Activated B cell treated with CpG ODN at 0.5 μM for 24 hours (primary cell): Measurements from ENCODE around the gene ACSM4. TPM values are rescaled to one million over a fixed set of nuclear protein-coding genes. Genes with fewer than 3 reads are reported as not detected.

Experiments
- ATAC-seq: fragments of 200-7000 bp; cut with Tn5 transposase; one replicate; pipeline ENCODE4 v1.10.0; 2021; ENCODE audit warnings: low read depth, mild to moderate bottlenecking, moderate library complexity
- CTCF ChIA-PET: fragments of 350-600 bp; sonication (Branson Sonifier 250); formaldehyde crosslinking; loops from one replicate; lab custom pipeline; 2021; ENCODE audit warnings: antibody characterized with exemption; lab: Charles Lee
- POLR2A ChIA-PET: fragments of 350-600 bp; sonication (Branson Sonifier 250); formaldehyde crosslinking; loops from one replicate; lab custom pipeline; 2021; ENCODE audit warnings: antibody characterized with exemption; lab: Charles Lee
- DNase-seq: peaks from one replicate; pipeline ENCODE4 v3.0.0; 2022
- H3K27ac Mint-ChIP-seq: one replicate; pipeline ENCODE4 v1.8.0; 2020; ENCODE audit warnings: mixed read lengths
- H3K27me3 Mint-ChIP-seq: one replicate; pipeline ENCODE4 v1.8.0; 2021; ENCODE audit warnings: mixed read lengths
- H3K36me3 Mint-ChIP-seq: one replicate; pipeline ENCODE4 v1.8.0; 2021; ENCODE audit warnings: low read depth, mixed read lengths
- H3K4me1 Mint-ChIP-seq: one replicate; pipeline ENCODE4 v1.8.0; 2021; ENCODE audit warnings: mixed read lengths
- H3K4me3 Mint-ChIP-seq: one replicate; pipeline ENCODE4 v1.8.0; 2020; ENCODE audit warnings: mild to moderate bottlenecking, mixed read lengths
- H3K9me3 Mint-ChIP-seq: one replicate; pipeline ENCODE4 v1.8.0; 2020; ENCODE audit warnings: mixed read lengths
- CTCF ChIP-seq: fragments of 200-600 bp; IDR thresholded peaks from one replicate; pipeline ENCODE4 v1.8.0; 2022; ENCODE audit warnings: antibody characterized with exemption, mild to moderate bottlenecking
- intact Hi-C: fragments of 100-400 bp; cut with micrococcal nuclease; formaldehyde crosslinking; loops from one replicate; pipeline ENCODE4 v1.15.1; 2024
- total RNA-seq: library from RNA; stranded (reverse); gene quantifications from 2 replicates; pipeline ENCODE4 v1.2.3, GENCODE V29; 2022

The ACSM4 gene
- total RNA-seq, 1 donor from 2014 or later: not detected

DNA sequence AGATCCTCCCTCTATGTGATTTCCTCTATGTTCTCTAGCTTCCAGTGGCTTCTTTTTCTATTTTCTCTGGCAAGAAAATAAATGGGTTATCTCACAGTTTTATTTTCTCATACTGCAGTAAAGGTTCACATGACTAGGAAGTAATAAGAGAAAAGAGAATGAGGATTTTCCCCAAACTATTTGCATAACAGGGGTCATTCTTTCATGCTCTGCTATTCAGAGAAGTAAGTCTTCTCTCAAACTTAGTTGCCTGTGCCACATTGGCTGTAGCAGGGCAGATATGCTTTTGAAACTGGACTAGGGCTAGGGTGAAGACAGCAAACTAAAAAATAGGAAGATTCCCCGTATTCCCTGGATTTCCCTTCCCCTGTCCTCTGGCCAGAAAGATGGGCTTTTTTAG, 57.4 kb downstream of the ACSM4 start:
- no peaks in the 10 kb centered on the region for H3K9me3 Mint-ChIP-seq
- H3K4me3 Mint-ChIP-seq: no peak overlapping the region
- ChIA-PET POLR2A (interaction anchor here (0.6 kb wide), 1 partner anchor 94 kb away, joined by 3 read pairs; no protein-coding TSS in a partner anchor), CTCF (no interaction called here)
- H3K27ac Mint-ChIP-seq: no peak overlapping the region
- H3K27me3 Mint-ChIP-seq: peaks cover 16% of the 10 kb centered on the region
- H3K4me1 Mint-ChIP-seq: no peaks in the 10 kb centered on the region
- ATAC-seq: no peak
- intact Hi-C loops: no loop called here
- no peak for DNase-seq
- no peaks in the 10 kb centered on the region for H3K36me3 Mint-ChIP-seq
- TF ChIP-seq CTCF: no peak

DNA sequence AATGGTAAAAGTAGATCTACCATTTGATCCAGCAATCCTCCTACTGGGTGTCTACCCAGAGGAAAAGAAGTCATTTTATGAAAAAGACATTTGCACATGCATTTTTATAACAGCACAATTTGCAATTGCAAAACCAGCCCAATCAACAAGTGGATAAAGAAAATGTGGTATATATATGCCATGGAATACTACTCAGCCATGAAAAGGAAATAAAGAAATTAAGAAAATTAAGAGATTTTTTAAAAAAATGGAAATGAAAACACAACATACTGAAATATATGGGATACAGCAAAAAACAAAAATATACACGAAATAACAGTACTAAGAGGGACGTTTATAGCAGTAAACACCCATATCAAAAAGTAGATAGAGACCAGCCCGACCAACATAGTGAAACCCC, 58.9 kb downstream of the ACSM4 start:
- Mint-ChIP-seq H3K36me3 (no peaks in the 10 kb centered on the region), H3K27ac (no peak overlapping the region), H3K9me3 (no peaks in the 10 kb centered on the region), H3K4me3 (no peak overlapping the region), H3K27me3 (peaks cover 11% of the 10 kb centered on the region), H3K4me1 (no peaks in the 10 kb centered on the region)
- intact Hi-C loops: no loop called here
- TF ChIP-seq CTCF: no peak
- ChIA-PET POLR2A (no interaction called here), CTCF (no interaction called here)
- ATAC-seq: no peak
- no peak for DNase-seq

DNA sequence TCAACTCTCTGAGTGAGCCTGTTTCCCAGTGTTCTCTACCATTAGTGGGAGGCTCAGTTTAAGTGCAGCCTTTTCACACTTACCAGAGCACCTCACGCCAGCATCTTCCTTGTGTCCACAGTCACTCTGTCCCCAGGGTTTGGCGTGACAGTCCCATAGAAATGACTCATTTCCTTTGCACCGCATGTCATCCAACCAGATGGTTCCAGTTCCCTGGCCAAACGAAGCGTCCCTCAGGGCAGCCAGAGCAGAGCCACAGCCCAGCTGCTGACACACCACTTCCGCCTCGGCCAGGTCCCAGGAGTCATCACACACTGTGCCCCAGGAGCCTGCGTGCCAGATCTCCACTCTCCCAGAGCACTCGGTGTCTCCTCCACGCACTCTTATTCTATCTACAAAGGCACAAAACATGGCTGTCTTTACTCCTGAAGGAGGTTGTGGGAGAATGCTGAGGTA, 65.4 kb downstream of the ACSM4 start:
- Mint-ChIP-seq H3K27ac (no peak overlapping the region), H3K4me3 (no peak overlapping the region), H3K36me3 (no peaks in the 10 kb centered on the region), H3K4me1 (no peaks in the 10 kb centered on the region), H3K9me3 (peaks cover 5% of the 10 kb centered on the region), H3K27me3 (peaks cover 14% of the 10 kb centered on the region)
- DNase-seq: no peak
- no peak for ATAC-seq
- intact Hi-C loops: no loop called here
- TF ChIP-seq CTCF: no peak
- CTCF ChIA-PET: interaction anchor here (0.6 kb wide), 1 partner anchor 246 kb away, joined by 3 read pairs; no protein-coding TSS in a partner anchor
- POLR2A ChIA-PET: no interaction called here

DNA sequence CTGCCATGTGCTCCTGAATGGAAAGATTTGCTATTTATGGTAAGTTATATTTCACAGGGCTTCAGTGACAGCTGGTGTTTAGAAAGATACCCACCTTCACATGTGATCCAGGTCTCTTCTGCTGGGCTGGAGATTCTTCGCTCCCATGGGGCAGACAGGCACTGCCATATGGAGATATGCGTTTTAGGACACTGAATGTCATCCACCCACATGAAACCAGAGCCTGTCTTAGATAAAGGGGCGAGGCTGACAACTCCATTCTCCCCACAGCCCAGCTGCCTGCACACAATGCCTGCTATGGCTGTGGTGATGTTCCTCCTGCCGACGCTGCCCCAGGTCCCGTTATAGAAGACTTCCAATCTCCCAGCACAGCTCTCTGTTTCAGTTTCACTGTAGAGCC, 69.4 kb downstream of the ACSM4 start:
- CTCF ChIA-PET: interaction anchor here (0.6 kb wide), 1 partner anchor 162 kb away, joined by 3 read pairs; no protein-coding TSS in a partner anchor
- TF ChIP-seq CTCF: no peak

DNA sequence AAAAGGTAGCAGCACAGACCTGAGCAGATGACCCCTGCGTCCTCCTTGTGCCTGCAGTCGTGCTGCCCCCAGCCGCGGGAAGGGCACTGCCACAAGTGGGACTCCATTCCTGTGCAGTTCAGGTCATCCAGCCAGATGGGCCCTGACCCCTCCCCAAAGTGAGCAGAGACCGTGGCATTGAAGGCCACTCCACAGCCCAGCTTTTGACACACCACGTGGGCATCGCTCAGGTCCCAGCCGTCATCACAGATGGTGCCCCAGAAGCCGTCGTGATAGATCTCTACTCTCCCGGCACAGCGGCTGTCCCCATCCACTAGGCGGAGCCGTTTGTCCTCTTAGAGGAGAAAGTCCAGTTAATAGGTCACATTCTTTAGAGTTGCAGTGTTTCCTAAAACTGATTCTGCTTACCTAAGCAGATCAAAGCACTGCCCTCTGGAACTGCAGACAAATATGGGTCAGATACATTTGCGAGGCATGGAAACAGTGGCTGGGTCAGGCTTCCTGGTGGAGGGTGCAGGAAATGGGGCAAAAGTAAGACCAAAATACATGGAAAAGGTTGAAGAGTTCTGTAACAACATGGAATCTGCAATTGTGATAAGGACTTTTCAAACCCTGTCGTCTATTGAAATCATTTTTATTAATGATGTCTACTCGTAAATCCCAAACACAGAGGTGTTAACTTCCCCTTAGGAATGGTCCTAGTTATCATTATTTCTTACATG, 70.7 kb downstream of the ACSM4 start:
- no peak overlapping the region for H3K27ac Mint-ChIP-seq
- no peak for ATAC-seq
- H3K4me1 Mint-ChIP-seq: no peaks in the 10 kb centered on the region
- H3K27me3 Mint-ChIP-seq: peaks cover 17% of the 10 kb centered on the region
- peaks cover 5% of the 10 kb centered on the region for H3K9me3 Mint-ChIP-seq
- TF ChIP-seq CTCF: no peak
- no peak overlapping the region for H3K4me3 Mint-ChIP-seq
- CTCF ChIA-PET: no interaction called here
- H3K36me3 Mint-ChIP-seq: no peaks in the 10 kb centered on the region
- POLR2A ChIA-PET: no interaction called here
- intact Hi-C loops: loop anchor here (5.0 kb wide), 1 partner anchor 263 kb away; no protein-coding TSS in a partner anchor
- DNase-seq: no peak

More for the DNA sequence above, 69.4 kb downstream of the ACSM4 start:
- H3K27ac Mint-ChIP-seq: no peak overlapping the region
- POLR2A ChIA-PET: no interaction called here
- no peaks in the 10 kb centered on the region for H3K36me3 Mint-ChIP-seq
- no peak overlapping the region for H3K4me3 Mint-ChIP-seq
- intact Hi-C loops: loop anchor here (5.0 kb wide), 1 partner anchor 264 kb away; no protein-coding TSS in a partner anchor
- H3K9me3 Mint-ChIP-seq: peaks cover 5% of the 10 kb centered on the region
- H3K4me1 Mint-ChIP-seq: no peaks in the 10 kb centered on the region
- ATAC-seq (no peak), DNase-seq (no peak)
- H3K27me3 Mint-ChIP-seq: peaks cover 19% of the 10 kb centered on the region
